A549 (cell line): ENCODE measurements around the gene BCAS1. TPM values are rescaled to one million over a fixed set of nuclear protein-coding genes. Genes with fewer than 3 reads are reported as not detected.

Source experiments
- ATAC-seq, 2 experiments: fragments of 200-7000 bp in 1 of 2; fragments of >200 bp in 1 of 2; cut with Nextera tagmentation in 1 of 2; cut with Tn5 transposase in 1 of 2; 3 replicates each; pipeline versions ENCODE4 v1.8.0 to v1.9.1; 2018 to 2020; ENCODE audit warnings: mild to moderate bottlenecking in 1 of 2, moderate library complexity in 1 of 2
- CTCF ChIA-PET: fragments of 300-600 bp; sonication (Branson Sonifier 250); formaldehyde crosslinking; extraction: SDS; loops from one replicate; lab custom pipeline; 2021; ENCODE audit warnings: antibody characterized with exemption, inconsistent platforms; lab: Yijun Ruan, JAX
- POLR2A ChIA-PET: fragments of 350-600 bp; formaldehyde crosslinking; extraction: SDS; loops from one replicate; lab custom pipeline; 2021; ENCODE audit warnings: antibody characterized with exemption, inconsistent platforms; lab: Yijun Ruan, JAX
- DNase-seq, 2 experiments: peaks; one replicate each; pipeline versions ENCODE4 v3.0.0 to v3.0.0-alpha.2; 2011 to 2016; ENCODE audit warnings: low read depth in 1 of 2, low spot score in 1 of 2
- FAIRE-seq: peaks from 2 replicates; lab custom pipeline; 2011; peaks lifted over from hg19 to GRCh38; lab: Jason Lieb, UNC
- H3K27ac ChIP-seq, 2 experiments: fragments of >200 bp; sonication (Bioruptor Twin); formaldehyde crosslinking; 3 replicates each; pipeline ENCODE4 v1.5.1; 2016 to 2017
- H3K4me1 ChIP-seq: fragments of >200 bp; sonication (Bioruptor Twin); formaldehyde crosslinking; 3 replicates; pipeline ENCODE4 v1.6.1; 2016
- H3K4me2 ChIP-seq: fragments of >200 bp; sonication (Bioruptor Twin); formaldehyde crosslinking; 3 replicates; pipeline ENCODE4 v1.6.1; 2016
- H3K4me3 ChIP-seq: fragments of >200 bp; sonication (Bioruptor Twin); formaldehyde crosslinking; 3 replicates; pipeline ENCODE4 v1.5.1; 2016
- H3K9me3 ChIP-seq: fragments of >200 bp; sonication (Bioruptor Twin); formaldehyde crosslinking; 3 replicates; pipeline ENCODE4 v1.6.1; 2016
- BCL3 ChIP-seq: fragments of >200 bp; sonication (Bioruptor Twin); formaldehyde crosslinking; IDR thresholded peaks from 3 replicates; pipeline ENCODE4 v1.6.1; 2016
- CBX2 ChIP-seq: fragments of 200-600 bp; sonication (generic); IDR thresholded peaks from 2 replicates; pipeline ENCODE4 v1.6.1; 2016; ENCODE audit warnings: low read depth, mild to moderate bottlenecking, borderline replicate concordance
- CHD4 ChIP-seq: fragments of 200-600 bp; sonication (generic); IDR thresholded peaks from 2 replicates; pipeline ENCODE4 v1.6.1; 2016; ENCODE audit warnings: antibody characterized with exemption, mild to moderate bottlenecking, borderline replicate concordance
- CTCF ChIP-seq: fragments of >200 bp; sonication (Bioruptor Twin); formaldehyde crosslinking; IDR thresholded peaks from 3 replicates; pipeline ENCODE4 v1.5.1; 2016
- EHF ChIP-seq: fragments of 250-450 bp; sonication (Bioruptor Pico); IDR thresholded peaks from 2 replicates; pipeline ENCODE4 v1.5.0; 2020; ENCODE audit warnings: mild to moderate bottlenecking
- EHMT2 ChIP-seq: fragments of 200-600 bp; sonication (generic); IDR thresholded peaks from 2 replicates; pipeline ENCODE4 v1.6.1; 2016; ENCODE audit warnings: antibody characterized with exemption, low read depth, mild to moderate bottlenecking, moderate library complexity
- EP300 ChIP-seq, 2 experiments: fragments of >200 bp; sonication (Bioruptor Twin); formaldehyde crosslinking; IDR thresholded peaks; 2 replicates in 1 of 2; 3 replicates in 1 of 2; pipeline ENCODE4 v1.6.1; 2016 to 2017
- FOSL2 ChIP-seq, 2 experiments: fragments of 450-650 bp in 1 of 2; fragments of >200 bp in 1 of 2; sonication (Bioruptor Twin) in 1 of 2; formaldehyde crosslinking; IDR thresholded peaks; 2 replicates each; pipeline versions ENCODE4 v1.5.0 to v1.6.1; 2016 to 2020; ENCODE audit warnings: mild to moderate bottlenecking in 1 of 2, moderate library complexity in 1 of 2
- FOXS1 ChIP-seq: fragments of 250-450 bp; sonication (Bioruptor Pico); IDR thresholded peaks from 2 replicates; pipeline ENCODE4 v1.5.0; 2020; ENCODE audit warnings: mild to moderate bottlenecking, moderate library complexity
- HDAC2 ChIP-seq: fragments of 200-600 bp; sonication (generic); IDR thresholded peaks from 2 replicates; pipeline ENCODE4 v1.6.1; 2016
- HES2 ChIP-seq: fragments of >200 bp; sonication (Bioruptor Twin); formaldehyde crosslinking; IDR thresholded peaks from 2 replicates; pipeline ENCODE4 v1.6.1; 2016
- HMGXB4 ChIP-seq: fragments of 250-450 bp; sonication (Bioruptor Pico); IDR thresholded peaks from 2 replicates; pipeline ENCODE4 v1.5.0; 2021; ENCODE audit warnings: mild to moderate bottlenecking, moderate library complexity, borderline replicate concordance
- HOXB5 ChIP-seq: fragments of 250-450 bp; sonication (Bioruptor Pico); IDR thresholded peaks from 2 replicates; pipeline ENCODE4 v1.5.0; 2020; ENCODE audit warnings: mild to moderate bottlenecking, moderate library complexity
- KDM1A ChIP-seq: fragments of 200-600 bp; sonication (generic); IDR thresholded peaks from 2 replicates; pipeline ENCODE4 v1.6.1; 2016; ENCODE audit warnings: low read depth, mild to moderate bottlenecking
- KDM5A ChIP-seq: fragments of 200-600 bp; sonication (generic); IDR thresholded peaks from 2 replicates; pipeline ENCODE4 v1.6.1; 2016; ENCODE audit warnings: antibody characterized with exemption, mild to moderate bottlenecking
- MAFK ChIP-seq: fragments of 450-650 bp; IDR thresholded peaks from 2 replicates; pipeline ENCODE4 v1.6.1; 2014; ENCODE audit not compliant: partially characterized antibody
- MAZ ChIP-seq: fragments of 150-350 bp; IDR thresholded peaks from 2 replicates; pipeline ENCODE4 v1.6.1; 2014; ENCODE audit warnings: antibody characterized with exemption, low read depth, low read length, borderline replicate concordance
- MYC ChIP-seq: IDR thresholded peaks from 2 replicates; pipeline ENCODE4 v1.6.1; 2012; ENCODE audit warnings: mild to moderate bottlenecking, inconsistent platforms, low read length, improper control_type of control experiment, borderline replicate concordance
- NR3C1 ChIP-seq: fragments of >200 bp; sonication (Bioruptor Twin); formaldehyde crosslinking; IDR thresholded peaks from 3 replicates; pipeline ENCODE4 v1.6.1; 2017
- PHF8 ChIP-seq: fragments of 200-600 bp; sonication (generic); IDR thresholded peaks from 2 replicates; pipeline ENCODE4 v1.6.1; 2016; ENCODE audit warnings: low read depth, mild to moderate bottlenecking, antibody characterized with exemption, moderate library complexity, borderline replicate concordance
- RAD21 ChIP-seq, 2 experiments: fragments of >200 bp in 1 of 2; sonication (Bioruptor Twin) in 1 of 2; formaldehyde crosslinking in 1 of 2; IDR thresholded peaks in 1 of 2; conservative IDR thresholded peaks in 1 of 2; 2 replicates in 1 of 2; 3 replicates in 1 of 2; pipeline ENCODE4 v1.6.1; 2012 to 2018; ENCODE audit warnings: inconsistent platforms in 1 of 2
- RFX5 ChIP-seq: fragments of 450-650 bp; IDR thresholded peaks from 2 replicates; pipeline ENCODE4 v1.7.1; 2014; ENCODE audit warnings: antibody characterized with exemption, mild to moderate bottlenecking, moderate library complexity
- SMC3 ChIP-seq: fragments of >200 bp; sonication (Bioruptor Twin); formaldehyde crosslinking; IDR thresholded peaks from 3 replicates; pipeline ENCODE4 v1.6.1; 2018; ENCODE audit warnings: inconsistent platforms
- SREBF2 ChIP-seq: fragments of 450-650 bp; IDR thresholded peaks from 2 replicates; pipeline ENCODE4 v1.6.1; 2014; ENCODE audit warnings: mild to moderate bottlenecking, moderate library complexity
- TFCP2L1 ChIP-seq: fragments of 250-450 bp; sonication (Bioruptor Pico); IDR thresholded peaks from 2 replicates; pipeline ENCODE4 v1.5.0; 2021; ENCODE audit warnings: mild to moderate bottlenecking
- ZFP36 ChIP-seq: fragments of 450-650 bp; IDR thresholded peaks from 2 replicates; pipeline ENCODE4 v1.6.1; 2014; ENCODE audit warnings: borderline replicate concordance; ENCODE audit not compliant: partially characterized antibody
- ZNF302 ChIP-seq: fragments of 250-450 bp; sonication (Bioruptor Pico); IDR thresholded peaks from 2 replicates; pipeline ENCODE4 v1.9.0; 2021; ENCODE audit warnings: inconsistent platforms, mild to moderate bottlenecking, moderate library complexity
- ZSCAN20 ChIP-seq: fragments of 250-450 bp; sonication (Bioruptor Pico); IDR thresholded peaks from 2 replicates; pipeline ENCODE4 v1.8.0; 2022; ENCODE audit warnings: mild to moderate bottlenecking, moderate library complexity
- WGBS: methylation state at CpG from one replicate; pipeline ENCODE4 v1.1.6; 2017; ENCODE audit errors: missing lambda C conversion rate; 5-methylcytosine and 5-hydroxymethylcytosine counted together
- polyA plus RNA-seq, 4 experiments: library from polyadenylated mRNA; depleted of rRNA in 3 of 4; stranded (reverse); fragments of >200 nt; fragmentation: RNase III in 1 of 4; extraction: RNeasy Plus Mini Kit Qiagen cat#74134 plus additional on column Dnase treatment in 1 of 4; gene quantifications; 2 replicates in 3 of 4; 3 replicates in 1 of 4; pipeline ENCODE4 v1.2.3, GENCODE V29; 2011 to 2017

Gene BCAS1
- polyA plus RNA-seq, 2 of the 4 experiments (the other 2 are of a cell fraction): 1.4 to 3.9 TPM

- 72% methylated on average over 3 of the region's 3 CpGs for WGBS
- ChIA-PET POLR2A (no interaction called here), CTCF (interaction anchor here (1.0 to 1.7 kb wide), 3 partner anchors 11 to 14 kb away, joined by 3 to 5 read pairs (median 4); no protein-coding TSS in a partner anchor)
- FAIRE-seq: no peak
- H3K4me1 ChIP-seq: peaks cover 2% of the 10 kb centered on the region; the same call in 1 of the 3 replicates
- no peak for DNase-seq
- no peak overlapping the region for H3K4me3 ChIP-seq
- ATAC-seq: no peak
- no peaks in the 10 kb centered on the region for H3K9me3 ChIP-seq
- no peak overlapping the region for H3K4me2 ChIP-seq
- H3K27ac ChIP-seq: no peak overlapping the region
- TF ChIP-seq EHMT2 (no peak), RFX5 (no peak), SMC3 (no peak), ZSCAN20 (CRISPR knock-in tag) (no peak)
These were observed 21.4 kb downstream of the BCAS1 start for GRCh38 chr20:54048891-54049545.

GRCh38 chr20:54048481-54048880 lies 21.9 kb downstream of the BCAS1 start:
- ATAC-seq: no peak
- Histone ChIP-seq H3K4me1 (peaks cover 7% of the 10 kb centered on the region; the same call in 1 of the 3 replicates), H3K9me3 (no peaks in the 10 kb centered on the region), H3K4me2 (no peak overlapping the region), H3K4me3 (no peak overlapping the region), H3K27ac (no peak overlapping the region)
- CTCF ChIA-PET: interaction anchor here (1.0 to 1.7 kb wide), 3 partner anchors 11 to 15 kb away, joined by 3 to 5 read pairs (median 4); no protein-coding TSS in a partner anchor
- TF ChIP-seq RFX5: no peak
- TF ChIP-seq EHF (CRISPR knock-in tag): no peak
- TF ChIP-seq HDAC2: no peak
- no peak for TF ChIP-seq FOXS1 (CRISPR knock-in tag)
- TF ChIP-seq FOSL2 (IDR thresholded peaks at IDR 0.05): no peak
- no peak for TF ChIP-seq FOSL2 (CRISPR knock-in tag; IDR thresholded peaks at IDR 0.05)
- TF ChIP-seq SMC3: no peak
- POLR2A ChIA-PET: no interaction called here
- no peak for DNase-seq
- 98% methylated on average over 2 of the region's 2 CpGs for WGBS
- FAIRE-seq: no peak

GRCh38 chr20:54047720-54048119 lies 22.7 kb downstream of the BCAS1 start:
- CTCF ChIA-PET: interaction anchor here (1.7 to 1.8 kb wide), 2 partner anchors 12 to 15 kb away, joined by 5 to 11 read pairs; no protein-coding TSS in a partner anchor
- ATAC-seq: no peak

GRCh38 chr20:54047048-54047447 lies 23.3 kb downstream of the BCAS1 start:
- FAIRE-seq (no peak), ATAC-seq (no peak), DNase-seq (no peak)
- CTCF ChIA-PET: interaction anchor here (1.7 to 1.8 kb wide), 2 partner anchors 15 to 499 kb away, joined by 6 to 11 read pairs; no protein-coding TSS in a partner anchor
- POLR2A ChIA-PET: no interaction called here
- H3K4me3 ChIP-seq: no peak overlapping the region
- H3K4me2 ChIP-seq: no peak overlapping the region
- peaks cover 7% of the 10 kb centered on the region; the same call in 1 of the 3 replicates for H3K4me1 ChIP-seq
- 60% methylated on average over 2 of the region's 2 CpGs for WGBS
- no peaks in the 10 kb centered on the region for H3K9me3 ChIP-seq
- no peak overlapping the region for H3K27ac ChIP-seq
- TF ChIP-seq ZFP36: no peak
- TF ChIP-seq HES2: no peak
- no peak for TF ChIP-seq CTCF
- TF ChIP-seq FOXS1 (CRISPR knock-in tag): no peak
- no peak for TF ChIP-seq EP300 (IDR thresholded peaks at IDR 0.05)
- TF ChIP-seq CBX2: no peak
- TF ChIP-seq FOSL2 (IDR thresholded peaks at IDR 0.05): no peak
- TF ChIP-seq FOSL2 (CRISPR knock-in tag; IDR thresholded peaks at IDR 0.05): no peak
- no peak for TF ChIP-seq ZNF302
- no peak for TF ChIP-seq MYC
- TF ChIP-seq HMGXB4 (CRISPR knock-in tag): no peak
- no peak for TF ChIP-seq SREBF2

More at GRCh38 chr20:54047720-54048119, 22.7 kb downstream of the BCAS1 start:
- no peaks in the 10 kb centered on the region for H3K9me3 ChIP-seq
- no peak overlapping the region for H3K27ac ChIP-seq
- H3K4me3 ChIP-seq: no peak overlapping the region
- no peak for FAIRE-seq
- DNase-seq: no peak
- no peak overlapping the region for H3K4me2 ChIP-seq
- 83% methylated on average over 1 of the region's 1 CpG for WGBS
- POLR2A ChIA-PET: no interaction called here
- TF ChIP-seq EHF (CRISPR knock-in tag) (no peak), MAFK (no peak), SMC3 (no peak), CHD4 (no peak), HOXB5 (no peak), TFCP2L1 (CRISPR knock-in tag) (no peak), KDM5A (no peak), MAZ (no peak), KDM1A (no peak), BCL3 (no peak), NR3C1 (no peak), RAD21 (conservative IDR thresholded peaks at IDR 0.05 in 1 of 2, IDR thresholded peaks at IDR 0.05 in 1 of 2) (no peak), FOSL2 (IDR thresholded peaks at IDR 0.05) (no peak), FOSL2 (CRISPR knock-in tag; IDR thresholded peaks at IDR 0.05) (no peak), PHF8 (no peak)
- peaks cover 7% of the 10 kb centered on the region; the same call in 1 of the 3 replicates for H3K4me1 ChIP-seq
